Activated T-cell treated with anti-CD3 and anti-CD28 coated beads for 1 hour (primary cell): ENCODE data around the gene TBCEL.
A peak's percentile ranks its signal among the peaks of the same experiment; 100 is the strongest.
"Not testable (repeated sequence)": the region's sequence is repeated elsewhere in the genome, so short reads cannot be mapped to it uniquely, and the experiment has no call there.

Experiments used
- DNase-seq: peaks from one replicate; pipeline ENCODE4 v3.0.0-alpha.2; 2020; ENCODE audit warnings: low read depth

The TBCEL gene, protein sequence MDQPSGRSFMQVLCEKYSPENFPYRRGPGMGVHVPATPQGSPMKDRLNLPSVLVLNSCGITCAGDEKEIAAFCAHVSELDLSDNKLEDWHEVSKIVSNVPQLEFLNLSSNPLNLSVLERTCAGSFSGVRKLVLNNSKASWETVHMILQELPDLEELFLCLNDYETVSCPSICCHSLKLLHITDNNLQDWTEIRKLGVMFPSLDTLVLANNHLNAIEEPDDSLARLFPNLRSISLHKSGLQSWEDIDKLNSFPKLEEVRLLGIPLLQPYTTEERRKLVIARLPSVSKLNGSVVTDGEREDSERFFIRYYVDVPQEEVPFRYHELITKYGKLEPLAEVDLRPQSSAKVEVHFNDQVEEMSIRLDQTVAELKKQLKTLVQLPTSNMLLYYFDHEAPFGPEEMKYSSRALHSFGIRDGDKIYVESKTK

GRCh38 chr11:121023848-121024751, at the start of gene TBCEL:
TSS of gene TBCEL (plus strand) at chr11:121024102. CDS start at chr11:121045691, 21,589 bp downstream.
- DNase-seq: peak; percentile 73

DNA sequence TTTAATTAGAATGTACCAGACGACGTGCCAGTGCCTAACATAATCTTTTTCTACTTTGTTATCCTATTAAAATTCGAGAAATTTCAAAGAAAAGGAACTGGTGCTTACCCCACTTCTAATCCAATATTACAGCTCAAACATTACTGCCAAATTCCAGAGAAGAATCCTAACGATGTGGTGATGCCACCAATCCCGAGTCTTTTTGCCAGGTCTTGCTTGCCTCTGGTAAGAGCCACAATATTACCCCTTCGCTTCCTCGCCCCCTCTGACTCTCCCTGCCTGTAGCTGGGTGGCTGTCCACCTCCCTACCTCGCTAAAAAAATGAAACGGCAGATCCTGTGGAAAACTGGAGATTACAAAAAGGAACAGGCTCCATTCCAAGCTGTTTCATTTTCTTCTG, 49.4 kb upstream of the TBCEL start:
- no peak for DNase-seq

GRCh38 chr11:120974965-120975364, 48.9 kb upstream of the TBCEL start:
- DNase-seq: no peak

DNA sequence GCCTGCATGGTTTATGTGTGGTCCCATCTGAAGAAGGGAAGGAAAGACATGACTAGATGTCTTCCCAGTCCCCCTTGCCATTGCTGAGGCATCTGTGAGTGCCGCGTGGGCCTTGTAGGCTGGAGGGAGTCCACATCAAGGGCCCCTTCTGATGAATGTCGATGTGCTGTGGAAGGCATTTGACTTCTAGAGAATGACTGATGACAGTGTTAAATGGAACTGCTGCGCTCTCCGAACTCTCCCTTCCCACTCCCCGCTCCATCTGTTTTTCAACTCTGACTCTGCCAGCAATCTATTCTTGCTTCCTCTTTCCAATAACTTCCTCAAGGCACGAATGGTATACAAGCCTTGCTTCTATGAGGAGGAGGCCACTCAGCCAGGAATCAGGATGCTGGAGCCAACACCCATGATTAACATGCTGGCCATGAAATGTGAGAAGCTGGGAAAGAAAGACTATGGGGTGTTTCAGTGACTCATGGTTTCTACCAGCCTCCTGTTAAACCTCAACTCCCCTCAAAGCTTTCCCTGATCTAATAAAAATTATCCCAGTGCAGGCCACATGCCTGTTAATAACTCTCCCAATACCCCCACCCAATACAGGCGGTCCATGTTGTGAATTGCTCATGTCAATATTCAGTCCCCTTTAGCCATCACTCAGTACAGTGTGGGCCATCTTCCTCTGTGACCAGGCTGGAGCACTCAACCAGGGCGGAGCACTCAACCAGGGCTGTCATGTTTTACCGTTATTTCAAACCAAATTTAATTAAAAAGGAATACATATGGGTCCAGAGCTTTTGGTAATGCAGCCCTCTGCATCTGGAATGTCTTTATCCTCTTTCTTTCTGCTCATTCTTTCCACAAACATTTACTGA, 46.4 kb upstream of the TBCEL start:
- no peak for DNase-seq

DNA sequence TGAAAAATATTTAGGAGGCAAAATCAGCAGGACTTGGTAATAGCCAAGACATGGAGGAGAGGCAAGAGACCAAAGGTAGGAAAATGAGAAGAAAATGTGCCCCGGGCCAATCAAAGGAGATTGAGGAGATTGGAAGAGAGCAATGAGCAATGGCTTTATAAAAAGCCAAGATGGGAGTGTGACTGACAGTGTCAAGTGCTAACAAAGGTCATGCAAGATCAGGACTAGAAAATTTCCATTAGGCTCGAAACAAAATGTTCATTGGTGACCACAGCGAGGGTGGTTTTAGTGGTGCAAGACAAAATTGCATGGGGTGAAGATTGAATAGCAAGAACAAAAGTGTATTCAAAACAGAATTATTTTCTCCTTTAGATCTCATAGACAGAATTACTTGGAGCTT, 45.2 kb upstream of the TBCEL start:
- DNase-seq: no peak

GRCh38 chr11:120985718-120986569, 38.0 kb upstream of the TBCEL start:
- peak; percentile 8 for DNase-seq

GRCh38 chr11:120988603-120989002, 35.3 kb upstream of the TBCEL start:
- no peak for DNase-seq

GRCh38 chr11:120991830-120992686, 31.8 kb upstream of the TBCEL start:
- DNase-seq: no peak

- DNase-seq: no peak
Observed at GRCh38 chr11:120994091-120994859, 29.6 kb upstream of the TBCEL start.

DNA sequence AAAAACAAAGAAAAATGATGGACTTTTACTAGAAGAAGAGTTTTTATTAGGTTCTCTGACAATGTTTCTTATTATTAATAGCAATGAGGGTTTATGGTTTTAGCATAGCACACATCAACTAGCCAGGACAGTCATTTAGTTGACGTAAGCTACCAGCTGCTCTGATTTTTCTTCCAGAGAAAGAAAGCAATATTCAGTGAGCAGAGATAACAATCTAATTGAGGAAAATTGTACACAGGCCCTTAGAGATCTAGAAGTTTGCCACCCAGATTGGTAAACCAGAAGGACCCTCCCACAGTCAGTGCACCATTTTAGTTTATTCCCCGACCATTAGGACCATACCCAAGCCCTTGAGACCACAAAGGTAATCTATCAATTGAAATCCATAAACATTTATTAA, 28.7 kb upstream of the TBCEL start:
- no peak for DNase-seq

DNA sequence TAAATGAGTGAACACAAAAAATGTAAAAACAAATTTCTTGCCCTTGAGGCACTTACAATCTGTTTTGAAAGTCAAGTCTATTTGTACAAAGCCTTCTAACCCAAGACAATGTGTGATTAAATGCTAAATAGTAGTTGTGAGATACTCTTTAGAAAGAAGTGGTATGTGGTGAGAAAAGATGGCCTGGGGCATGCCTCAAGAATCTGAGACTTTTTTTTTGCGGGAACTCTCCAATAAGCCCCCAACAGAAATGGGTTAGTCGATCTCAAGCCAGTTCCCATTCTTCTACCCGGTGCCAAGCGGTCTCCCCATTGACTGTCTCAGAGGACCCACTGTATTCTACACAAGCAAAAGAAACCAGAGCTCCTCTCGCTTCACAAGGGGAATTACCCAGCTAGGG, 26.9 kb upstream of the TBCEL start:
- DNase-seq: no peak

DNA sequence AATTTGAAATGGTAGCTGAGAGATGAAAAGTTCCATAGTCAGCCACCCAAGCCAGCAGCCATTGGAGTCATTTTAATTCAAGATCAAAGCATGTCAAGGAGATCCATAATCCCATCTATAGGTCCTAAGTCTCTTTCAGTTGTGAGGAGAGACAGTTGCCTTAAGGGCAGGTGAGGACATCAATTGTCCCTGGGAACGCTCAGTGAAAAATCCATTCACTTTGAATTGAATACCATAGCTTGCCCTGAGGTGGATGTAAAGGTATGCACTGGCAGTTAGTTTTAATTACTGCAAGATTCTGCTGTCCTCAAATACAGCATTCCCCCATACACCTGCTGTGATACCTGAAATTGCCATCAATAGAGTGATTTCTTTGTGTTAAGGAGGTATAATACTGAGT, 25.3 kb upstream of the TBCEL start:
- no peak for DNase-seq

DNA sequence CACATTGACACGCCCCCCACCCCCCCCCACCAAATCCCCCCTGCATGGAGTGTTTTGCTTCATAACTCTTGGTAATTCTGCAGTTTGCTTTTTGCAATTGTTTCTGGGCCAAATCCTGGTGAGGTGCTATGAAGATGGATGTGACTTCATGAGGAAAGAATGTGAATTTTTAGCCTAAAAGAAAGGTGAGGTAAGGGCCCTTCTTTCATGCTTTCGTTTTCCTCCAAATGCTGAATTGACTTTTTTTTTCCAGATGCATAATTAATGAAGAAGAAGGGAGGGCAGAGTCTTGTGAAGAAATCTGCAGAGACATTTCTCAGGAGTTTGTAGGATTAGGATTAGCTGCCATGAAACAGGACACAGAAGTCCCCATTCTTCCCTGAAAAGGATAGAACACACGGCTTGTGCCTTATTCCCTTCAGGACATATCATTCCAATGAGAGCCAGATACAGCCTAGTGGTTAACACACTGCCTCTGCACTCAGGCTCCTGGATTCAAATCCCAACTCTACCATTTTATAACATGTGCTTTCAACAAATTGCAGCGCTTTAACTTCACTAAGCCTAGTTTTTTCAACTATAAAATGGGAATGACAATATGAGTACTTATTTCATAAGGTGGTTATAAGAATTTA, 19.6 kb upstream of the TBCEL start:
- DNase-seq: no peak

GRCh38 chr11:121006922-121007321, 17.0 kb upstream of the TBCEL start:
- no peak for DNase-seq

DNA sequence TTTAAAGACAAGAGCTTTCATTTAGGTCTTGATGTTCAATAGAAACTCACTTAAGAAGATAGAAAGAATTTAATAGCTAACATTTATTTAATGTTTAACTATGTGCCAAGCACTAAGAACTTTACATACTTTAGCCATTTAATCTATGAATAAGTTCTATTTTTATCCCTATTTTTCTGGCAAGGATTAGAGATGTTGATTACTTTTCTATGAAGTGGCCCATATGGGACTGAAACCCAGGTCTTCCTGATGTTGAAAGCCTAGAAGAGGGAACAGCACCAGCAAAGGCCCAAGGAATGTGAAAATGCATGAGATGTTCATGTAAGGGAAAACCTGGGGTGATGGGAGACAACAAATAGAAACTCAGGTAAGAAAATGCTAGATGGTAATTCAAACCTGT, 15.4 kb upstream of the TBCEL start:
- no peak for DNase-seq

GRCh38 chr11:121012091-121012490, 11.8 kb upstream of the TBCEL start:
- no peak for DNase-seq

DNA sequence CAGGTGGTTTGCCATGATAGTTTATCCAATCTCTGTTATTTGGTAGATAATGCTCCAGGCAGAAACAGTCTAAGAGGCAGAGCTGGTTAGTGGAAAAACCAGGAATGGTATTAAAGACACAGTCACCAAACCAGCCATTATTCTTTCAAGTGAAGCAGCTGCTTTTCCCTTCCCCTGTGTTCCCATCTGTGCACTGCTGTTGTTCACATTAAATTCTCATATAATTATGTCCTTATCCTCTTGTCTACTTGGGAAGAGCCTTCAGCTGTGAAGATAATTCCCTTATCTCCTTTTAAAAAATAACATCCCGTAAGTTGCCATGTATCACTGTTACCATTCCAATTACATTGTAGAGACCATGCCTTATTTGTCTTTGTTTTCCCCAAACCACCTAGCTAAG, 5.2 kb upstream of the TBCEL start:
- DNase-seq: no peak

GRCh38 chr11:121021718-121022117, 2.2 kb upstream of the TBCEL start:
- not testable (repeated sequence) for DNase-seq

DNA sequence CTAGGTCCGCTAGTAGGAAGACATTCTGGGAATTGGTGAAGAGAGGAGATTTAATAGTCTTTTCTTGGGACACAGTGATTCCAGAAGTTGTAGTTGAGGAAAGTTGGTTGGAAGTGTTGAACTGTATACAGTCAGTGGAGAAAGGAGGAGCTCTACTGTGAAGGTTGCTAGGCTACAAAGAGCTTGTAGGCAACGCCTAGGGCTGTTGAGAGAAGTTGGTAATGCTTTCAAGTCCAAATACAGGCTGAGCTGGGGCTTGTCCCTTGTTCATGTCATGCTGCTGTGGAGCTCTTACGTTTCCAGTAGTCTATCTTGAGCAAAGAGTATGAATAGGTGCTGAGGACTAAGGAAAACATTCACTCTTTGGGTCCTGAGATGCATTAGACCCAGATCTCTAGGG, 1.1 kb downstream of the TBCEL start:
- DNase-seq: no peak
